A549 treated with Hydrocortisone at 1 μM for 4 hours (cell line): ENCODE measurements around the gene COA8. TPM values are rescaled to one million over a fixed set of nuclear protein-coding genes. Genes with fewer than 3 reads are reported as not detected.

Experiments used
- total RNA-seq: library from RNA; stranded (reverse); fragments of 200-300 nt; extraction: Qiagen RNA extraction; gene quantifications from 5 replicates; pipeline ENCODE4 v1.2.3, GENCODE V29; 2022

Gene COA8, protein sequence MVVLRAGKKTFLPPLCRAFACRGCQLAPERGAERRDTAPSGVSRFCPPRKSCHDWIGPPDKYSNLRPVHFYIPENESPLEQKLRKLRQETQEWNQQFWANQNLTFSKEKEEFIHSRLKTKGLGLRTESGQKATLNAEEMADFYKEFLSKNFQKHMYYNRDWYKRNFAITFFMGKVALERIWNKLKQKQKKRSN
- 45.6 to 64.1 TPM (median 53.5 TPM) in 5 replicates for total RNA-seq

DNA sequence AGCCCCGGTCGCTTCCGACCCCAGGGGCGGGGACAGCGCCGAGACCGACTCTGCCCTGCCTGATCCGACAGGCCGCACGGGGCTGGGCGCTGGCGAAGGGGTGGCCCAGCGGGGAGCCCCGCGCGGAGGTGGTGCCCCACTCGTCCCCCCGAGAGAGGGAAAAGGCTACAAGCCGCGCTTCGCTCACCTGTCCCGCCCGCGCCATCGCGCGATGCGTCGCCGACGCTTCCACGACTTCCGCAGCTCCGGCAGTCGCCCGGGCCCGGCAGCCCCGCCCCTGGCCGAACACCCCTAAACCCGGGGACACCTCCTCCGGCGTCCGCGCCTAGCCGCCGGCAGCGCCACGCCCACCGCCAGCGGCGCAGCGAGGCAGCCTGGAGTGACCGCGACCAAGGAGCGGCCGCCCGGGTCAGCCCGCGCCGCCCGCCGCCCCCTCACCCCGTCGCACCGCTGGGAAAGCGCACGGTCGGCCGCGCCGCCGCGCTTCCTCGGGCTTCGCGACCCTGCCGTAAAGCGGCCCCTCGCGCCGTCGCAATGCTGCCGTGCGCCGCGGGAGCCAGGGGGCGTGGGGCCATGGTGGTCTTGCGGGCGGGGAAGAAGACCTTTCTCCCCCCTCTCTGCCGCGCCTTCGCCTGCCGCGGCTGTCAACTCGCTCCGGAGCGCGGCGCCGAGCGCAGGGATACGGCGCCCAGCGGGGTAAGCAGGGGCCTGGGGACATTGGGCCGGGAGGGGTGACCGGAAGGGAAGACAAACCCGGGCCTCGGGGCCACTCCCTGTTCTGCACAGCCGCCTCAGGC lies at the start of gene COA8, which contains the start of gene BAG5:
TSS of gene COA8 (plus strand) at position 532 of the 797 bp plus-strand sequence. CDS start at position 574, 42 bp downstream.
TSS of gene BAG5 (minus strand) at position 229 of the 797 bp plus-strand sequence. CDS start 1,493 bp downstream, outside the sequence.

GRCh38 chr14:103522649-103523574 lies 39.8 kb upstream of the COA8 start, which contains the start of gene CKB:
TSS of gene CKB (minus strand) at chr14:103522830. CDS start at chr14:103522493, 337 bp downstream.

GRCh38 chr14:103528587-103529382 lies 34.0 kb upstream of the COA8 start, which contains the start of gene TRMT61A:
TSS of gene TRMT61A (plus strand) at chr14:103529196. CDS start at chr14:103529979, 783 bp downstream.

DNA sequence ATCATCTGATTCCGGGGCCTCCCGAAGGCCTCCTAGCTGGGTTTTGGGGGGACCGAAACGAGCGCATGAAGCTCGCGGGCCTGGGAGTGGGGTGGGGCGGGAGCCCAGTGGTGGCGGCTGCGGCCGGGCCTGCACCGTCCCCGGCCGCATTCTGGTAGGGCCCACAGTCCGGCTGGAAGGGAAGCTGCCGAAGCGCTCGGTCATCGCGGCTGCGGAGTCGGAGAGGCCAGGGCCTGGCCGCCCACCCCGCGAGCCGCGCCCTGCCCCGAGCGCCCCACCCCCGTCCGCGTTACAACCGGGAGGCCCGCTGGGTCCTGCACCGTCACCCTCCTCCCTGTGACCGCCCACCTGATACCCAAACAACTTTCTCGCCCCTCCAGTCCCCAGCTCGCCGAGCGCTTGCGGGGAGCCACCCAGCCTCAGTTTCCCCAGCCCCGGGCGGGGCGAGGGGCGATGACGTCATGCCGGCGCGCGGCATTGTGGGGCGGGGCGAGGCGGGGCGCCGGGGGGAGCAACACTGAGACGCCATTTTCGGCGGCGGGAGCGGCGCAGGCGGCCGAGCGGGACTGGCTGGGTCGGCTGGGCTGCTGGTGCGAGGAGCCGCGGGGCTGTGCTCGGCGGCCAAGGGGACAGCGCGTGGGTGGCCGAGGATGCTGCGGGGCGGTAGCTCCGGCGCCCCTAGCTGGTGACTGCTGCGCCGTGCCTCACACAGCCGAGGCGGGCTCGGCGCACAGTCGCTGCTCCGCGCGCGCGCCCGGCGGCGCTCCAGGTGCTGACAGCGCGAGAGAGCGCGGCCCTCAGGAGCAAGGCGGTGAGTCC lies 66.1 kb downstream of the COA8 start, which contains the start of gene KLC1:
TSS of gene KLC1 (plus strand) at position 528 of the 819 bp plus-strand sequence. CDS start 25,354 bp downstream, outside the sequence.

Other genes with a start within 250 kb of the COA8 start
- 192 to 280 TPM (median 262 TPM) in 5 replicates for gene EIF5, start 228.7 kb upstream of the COA8 start, total RNA-seq
- gene MARK3, start 177.5 kb upstream of the COA8 start, total RNA-seq, result 52.4 to 62.6 TPM (median 53.7 TPM) in 5 replicates
- 123 to 162 TPM (median 147 TPM) in 5 replicates for gene CKB, start 40.1 kb upstream of the COA8 start, total RNA-seq
- gene TRMT61A, start 33.8 kb upstream of the COA8 start, total RNA-seq, result 19.1 to 28.0 TPM (median 25.1 TPM) in 5 replicates
- 21.8 to 28.0 TPM (median 23.5 TPM) in 5 replicates for gene BAG5, start 303 bp upstream of the COA8 start, total RNA-seq
- gene KLC1, start 66.3 kb downstream of the COA8 start, total RNA-seq, result 89.2 to 113 TPM (median 100 TPM) in 5 replicates
- gene XRCC3, start 152.5 kb downstream of the COA8 start, total RNA-seq, result 26.1 to 33.7 TPM (median 28.0 TPM) in 5 replicates
- gene ZFYVE21, start 152.8 kb downstream of the COA8 start, total RNA-seq, result 35.8 to 45.2 TPM (median 40.1 TPM) in 5 replicates